ENCODE measurements around the gene TMEM126A.

TMEM126A gene

DNA sequence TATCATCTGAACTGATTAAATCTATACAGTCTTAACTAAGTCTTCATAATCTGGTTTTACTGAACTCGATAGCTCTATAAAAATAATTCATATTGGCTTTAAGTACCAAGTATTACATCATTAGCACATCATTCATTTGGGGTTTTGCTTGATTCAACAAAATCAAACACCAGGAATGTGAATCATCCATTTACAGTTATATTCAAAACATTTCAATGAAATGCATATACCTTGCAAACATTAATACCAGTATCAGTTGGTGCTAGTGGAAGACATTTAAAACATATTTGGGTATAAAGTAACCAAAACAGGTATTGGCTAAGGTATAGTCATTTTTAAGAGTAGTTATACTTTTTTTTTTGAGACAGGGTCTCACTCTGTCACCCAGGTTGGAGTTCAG is 50.4 kb downstream of the TMEM126A start:
- no peak for FAIRE-seq

DNA sequence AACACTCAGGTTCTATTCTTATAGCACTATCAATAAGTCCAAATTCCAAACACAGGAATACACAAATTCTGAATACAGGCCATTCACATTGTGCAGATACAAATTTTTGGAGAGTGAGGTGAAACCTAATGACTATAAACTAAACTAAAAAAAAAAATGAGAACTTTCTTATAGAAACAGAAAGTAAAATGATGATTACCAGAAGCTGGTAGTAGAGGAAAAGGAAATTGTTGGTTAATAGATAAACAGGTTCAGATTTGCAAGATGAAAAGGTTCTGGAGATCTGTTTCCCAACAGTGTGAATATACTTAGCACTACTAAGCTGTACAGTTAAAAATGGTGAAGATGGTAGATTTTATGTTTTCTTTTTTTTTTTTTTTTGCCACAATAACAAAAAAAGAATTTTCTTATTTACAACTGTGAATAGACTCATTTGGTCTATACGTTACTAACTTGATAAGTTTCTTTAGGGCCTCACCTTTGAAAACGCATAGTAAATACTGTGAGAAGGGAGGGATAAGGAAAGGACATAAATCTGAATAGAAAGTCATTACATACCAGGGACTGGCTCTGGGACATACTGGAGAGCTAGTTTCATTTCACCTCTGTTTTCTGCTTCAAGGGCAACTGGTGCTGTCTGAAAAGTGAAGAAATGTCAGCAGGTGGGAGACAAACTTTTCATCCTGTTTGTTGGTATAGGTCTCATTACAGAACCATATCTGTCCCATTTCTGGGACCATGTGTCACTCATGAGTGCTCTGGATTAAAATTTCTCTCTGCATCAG is 52.4 kb downstream of the TMEM126A start:
- FAIRE-seq = no peak

DNA sequence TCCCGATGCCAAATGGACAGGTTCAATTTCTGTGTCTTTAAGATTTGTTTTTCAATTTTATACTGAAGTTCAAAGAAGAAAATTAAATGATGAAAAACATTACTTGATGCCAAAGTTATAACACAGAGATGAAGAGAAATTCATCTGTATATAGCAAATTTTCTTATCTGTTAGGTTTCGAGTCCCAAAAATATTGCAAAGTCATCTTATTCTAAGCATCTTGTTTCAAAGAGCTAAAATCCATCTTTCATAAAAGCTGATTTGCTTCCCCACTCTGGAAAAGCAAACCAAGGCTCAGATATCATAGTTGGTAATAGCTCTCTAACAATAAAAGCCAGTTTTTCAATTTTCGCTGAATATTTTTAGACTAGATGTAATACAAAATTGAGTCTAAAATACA is 57.2 kb downstream of the TMEM126A start:
- FAIRE-seq = no peak

DNA sequence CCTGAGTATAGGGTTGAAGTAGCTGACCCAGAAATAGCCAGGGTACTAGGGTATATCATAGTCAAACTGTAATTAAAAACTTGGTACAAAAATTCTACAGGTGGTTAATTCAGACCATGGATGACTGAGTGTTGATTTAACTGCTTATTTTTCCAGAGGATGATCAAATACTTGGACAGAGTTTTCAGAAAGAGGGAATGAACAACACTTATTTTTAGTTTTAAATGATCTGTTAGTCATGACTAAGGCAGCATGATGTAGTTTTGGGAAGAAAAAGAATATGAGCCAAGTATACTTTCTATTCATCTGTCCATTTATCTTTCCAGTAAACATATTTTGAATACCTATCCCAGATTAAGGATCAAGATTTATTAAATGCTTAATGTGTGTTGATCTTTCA is 58.0 kb downstream of the TMEM126A start:
- FAIRE-seq = no peak

All from colon (tissue), 2 donors.